Hepatocyte (in vitro differentiated cells): ENCODE measurements around the gene MRTFA. TPM values are rescaled to one million over a fixed set of nuclear protein-coding genes. Genes with fewer than 3 reads are reported as not detected.

Experiments
- DNase-seq: peaks from one replicate; pipeline ENCODE4 v3.0.0-alpha.2; 2016; ENCODE audit warnings: low spot score
- H2AFZ ChIP-seq: fragments of 200-600 bp; sonication (generic); 2 replicates; pipeline ENCODE4 v1.6.0; 2016; ENCODE audit warnings: antibody characterized with exemption, mild to moderate bottlenecking
- H3K27ac ChIP-seq: fragments of 200-600 bp; sonication (generic); 2 replicates; pipeline ENCODE4 v1.5.1; 2016; ENCODE audit warnings: mild to moderate bottlenecking
- H3K27me3 ChIP-seq: fragments of 200-600 bp; sonication (generic); 2 replicates; pipeline ENCODE4 v1.6.1; 2016
- H3K36me3 ChIP-seq: fragments of 200-600 bp; sonication (generic); replicated peaks from 2 replicates; pipeline ENCODE4 v1.5.1; 2016; ENCODE audit warnings: low read depth; ENCODE audit not compliant: insufficient read depth
- H3K4me1 ChIP-seq: fragments of 200-600 bp; sonication (generic); 2 replicates; pipeline ENCODE4 v1.5.1; 2016; ENCODE audit warnings: mild to moderate bottlenecking, moderate library complexity; ENCODE audit not compliant: insufficient read depth
- H3K4me2 ChIP-seq: fragments of 200-600 bp; sonication (generic); 2 replicates; pipeline ENCODE4 v1.6.0; 2016
- H3K4me3 ChIP-seq: fragments of 200-600 bp; sonication (generic); 2 replicates; pipeline ENCODE4 v1.5.1; 2016; ENCODE audit warnings: mild to moderate bottlenecking
- H3K79me2 ChIP-seq: fragments of 200-600 bp; sonication (generic); 2 replicates; pipeline ENCODE4 v1.6.0; 2017; ENCODE audit warnings: mild to moderate bottlenecking
- H3K9me2 ChIP-seq: fragments of 200-600 bp; sonication (generic); replicated peaks from 2 replicates; pipeline ENCODE4 v1.6.0; 2017; ENCODE audit warnings: mild to moderate bottlenecking; ENCODE audit not compliant: insufficient read depth
- H3K9me3 ChIP-seq: fragments of 200-600 bp; sonication (generic); 2 replicates; pipeline ENCODE4 v1.5.1; 2016; ENCODE audit warnings: low read depth, mild to moderate bottlenecking
- H4K20me1 ChIP-seq: fragments of 200-600 bp; sonication (generic); 2 replicates; pipeline ENCODE4 v1.6.0; 2016; ENCODE audit warnings: mild to moderate bottlenecking; ENCODE audit not compliant: insufficient read depth, poor library complexity, severe bottlenecking
- EZH2 ChIP-seq: fragments of 200-600 bp; sonication (generic); IDR thresholded peaks from 2 replicates; pipeline ENCODE4 v1.6.1; 2016; ENCODE audit warnings: antibody characterized with exemption, mild to moderate bottlenecking, borderline replicate concordance
- EZH2phosphoT487 ChIP-seq: fragments of 200-600 bp; sonication (generic); IDR thresholded peaks from one replicate; pipeline ENCODE4 v1.6.1; 2018; ENCODE audit warnings: antibody characterized with exemption, mild to moderate bottlenecking, low read depth, moderate library complexity; ENCODE audit not compliant: unreplicated experiment, severe bottlenecking
- WGBS: methylation state at CpG from one replicate; pipeline ENCODE4 v1.1.6; 2016; ENCODE audit warnings: low lambda C conversion rate; ENCODE audit errors: missing lambda C conversion rate; 5-methylcytosine and 5-hydroxymethylcytosine counted together
- polyA plus RNA-seq: library from polyadenylated mRNA; unstranded; fragments of >200 nt; fragmentation: Nextera tagmentation; extraction: Ambion mirVana; gene quantifications from 2 replicates; pipeline ENCODE4 v1.2.1, GENCODE V29; 2016
- total RNA-seq: library from RNA; depleted of rRNA; stranded (reverse); fragments of >200 nt; gene quantifications from 2 replicates; pipeline ENCODE4 v1.2.3, GENCODE V29; 2014
- TF ChIP-seq, protein P1 (sequence below): fragments of 200-600 bp; sonication (generic); IDR thresholded peaks from 2 replicates; pipeline ENCODE4 v1.5.1; 2016; ENCODE audit warnings: antibody characterized with exemption, mild to moderate bottlenecking; ENCODE audit not compliant: poor library complexity

Gene MRTFA
- total and polyA plus RNA-seq, 2 experiments from 2014 or later: 19.0 to 29.7 TPM

GRCh38 chr22:40443732-40444131 lies 192.8 kb downstream of the MRTFA start:
- peaks cover 49% of the 10 kb centered on the region for H3K79me2 ChIP-seq
- TF ChIP-seq, protein P1, sequence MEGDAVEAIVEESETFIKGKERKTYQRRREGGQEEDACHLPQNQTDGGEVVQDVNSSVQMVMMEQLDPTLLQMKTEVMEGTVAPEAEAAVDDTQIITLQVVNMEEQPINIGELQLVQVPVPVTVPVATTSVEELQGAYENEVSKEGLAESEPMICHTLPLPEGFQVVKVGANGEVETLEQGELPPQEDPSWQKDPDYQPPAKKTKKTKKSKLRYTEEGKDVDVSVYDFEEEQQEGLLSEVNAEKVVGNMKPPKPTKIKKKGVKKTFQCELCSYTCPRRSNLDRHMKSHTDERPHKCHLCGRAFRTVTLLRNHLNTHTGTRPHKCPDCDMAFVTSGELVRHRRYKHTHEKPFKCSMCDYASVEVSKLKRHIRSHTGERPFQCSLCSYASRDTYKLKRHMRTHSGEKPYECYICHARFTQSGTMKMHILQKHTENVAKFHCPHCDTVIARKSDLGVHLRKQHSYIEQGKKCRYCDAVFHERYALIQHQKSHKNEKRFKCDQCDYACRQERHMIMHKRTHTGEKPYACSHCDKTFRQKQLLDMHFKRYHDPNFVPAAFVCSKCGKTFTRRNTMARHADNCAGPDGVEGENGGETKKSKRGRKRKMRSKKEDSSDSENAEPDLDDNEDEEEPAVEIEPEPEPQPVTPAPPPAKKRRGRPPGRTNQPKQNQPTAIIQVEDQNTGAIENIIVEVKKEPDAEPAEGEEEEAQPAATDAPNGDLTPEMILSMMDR: no peak
- no peak for TF ChIP-seq EZH2phosphoT487
- no peak for TF ChIP-seq EZH2
- no peaks in the 10 kb centered on the region for H3K4me1 ChIP-seq
- no peaks in the 10 kb centered on the region for H4K20me1 ChIP-seq
- H3K9me2 ChIP-seq: no peaks in the 10 kb centered on the region
- no peak overlapping the region for H2AFZ ChIP-seq
- H3K36me3 ChIP-seq: no peaks in the 10 kb centered on the region
- H3K9me3 ChIP-seq: no peaks in the 10 kb centered on the region
- H3K27ac ChIP-seq: no peak overlapping the region
- WGBS: 100% methylated on average over 4 of the region's 4 CpGs
- no peak for DNase-seq
- no peak overlapping the region for H3K4me2 ChIP-seq
- no peaks in the 10 kb centered on the region for H3K27me3 ChIP-seq
- no peak overlapping the region for H3K4me3 ChIP-seq

- 96% methylated on average over 5 of the region's 5 CpGs for WGBS
- peaks cover 36% of the 10 kb centered on the region for H3K79me2 ChIP-seq
- no peaks in the 10 kb centered on the region for H3K9me3 ChIP-seq
- H4K20me1 ChIP-seq: no peaks in the 10 kb centered on the region
- no peak overlapping the region for H3K4me2 ChIP-seq
- no peak overlapping the region for H2AFZ ChIP-seq
- H3K27ac ChIP-seq: no peak overlapping the region
- H3K27me3 ChIP-seq: no peaks in the 10 kb centered on the region
- no peaks in the 10 kb centered on the region for H3K9me2 ChIP-seq
- TF ChIP-seq EZH2 (no peak), EZH2phosphoT487 (no peak)
- TF ChIP-seq, protein P1: no peak
- no peak for DNase-seq
- no peaks in the 10 kb centered on the region for H3K36me3 ChIP-seq
- H3K4me1 ChIP-seq: no peaks in the 10 kb centered on the region
- no peak overlapping the region for H3K4me3 ChIP-seq
These were observed 194.6 kb downstream of the MRTFA start for GRCh38 chr22:40441761-40442390.

GRCh38 chr22:40436505-40437431 lies 199.8 kb downstream of the MRTFA start:
- no peak overlapping the region for H3K4me3 ChIP-seq
- peak overlapping the region; percentile 35 for H3K27ac ChIP-seq
- no peaks in the 10 kb centered on the region for H3K9me2 ChIP-seq
- peak; percentile 74 for DNase-seq
- no peak overlapping the region for H2AFZ ChIP-seq
- no peaks in the 10 kb centered on the region for H3K9me3 ChIP-seq
- H3K79me2 ChIP-seq: peaks cover 3% of the 10 kb centered on the region
- TF ChIP-seq, protein P1: peak; percentile 78
- no peak for TF ChIP-seq EZH2phosphoT487
- no peaks in the 10 kb centered on the region for H4K20me1 ChIP-seq
- H3K4me2 ChIP-seq: peak overlapping the region; percentile 45
- H3K36me3 ChIP-seq: no peaks in the 10 kb centered on the region
- WGBS: 46% methylated on average over 12 of the region's 12 CpGs
- H3K27me3 ChIP-seq: no peaks in the 10 kb centered on the region
- no peaks in the 10 kb centered on the region for H3K4me1 ChIP-seq
